ENCODE results near the gene ITGB2.

The ITGB2 gene

GRCh38 chr21:44881198-44881872, 39.4 kb downstream of the ITGB2 start:
- TF ChIP-seq EP300 (IDR thresholded peaks at IDR 0.05; ENCODE audit: borderline replicate concordance): peak; percentile 40; the same call in 1 of the 2 replicates
- no peak for TF ChIP-seq ZBTB7A (IDR thresholded peaks at IDR 0.05; ENCODE audit: low read depth)
- peak; percentile 66; the same call in 1 of the 2 replicates for TF ChIP-seq TCF12 (IDR thresholded peaks at IDR 0.05; ENCODE audit: low read depth)
- peak; percentile 75; the same call in 1 of the 2 replicates for TF ChIP-seq TEAD4 (IDR thresholded peaks at IDR 0.05)

- TF ChIP-seq TAF1 (IDR thresholded peaks at IDR 0.05; ENCODE audit: low read depth) (no peak), ZBTB7A (IDR thresholded peaks at IDR 0.05; ENCODE audit: low read depth) (no peak), CEBPB (IDR thresholded peaks at IDR 0.05) (no peak), REST (IDR thresholded peaks at IDR 0.05; ENCODE audit: low read depth) (no peak), CREB1 (IDR thresholded peaks at IDR 0.05; ENCODE audit: low read depth) (no peak), NFIC (IDR thresholded peaks at IDR 0.05) (no peak), TEAD4 (IDR thresholded peaks at IDR 0.05) (no peak), FOXM1 (IDR thresholded peaks at IDR 0.05; ENCODE audit: borderline replicate concordance, low read depth) (no peak), YY1 (IDR thresholded peaks at IDR 0.05; ENCODE audit: low read depth) (no peak), EGR1 (IDR thresholded peaks at IDR 0.05) (no peak)
- TF ChIP-seq, protein P1, sequence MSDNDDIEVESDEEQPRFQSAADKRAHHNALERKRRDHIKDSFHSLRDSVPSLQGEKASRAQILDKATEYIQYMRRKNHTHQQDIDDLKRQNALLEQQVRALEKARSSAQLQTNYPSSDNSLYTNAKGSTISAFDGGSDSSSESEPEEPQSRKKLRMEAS (IDR thresholded peaks at IDR 0.05): no peak
- TF ChIP-seq, protein P2, sequence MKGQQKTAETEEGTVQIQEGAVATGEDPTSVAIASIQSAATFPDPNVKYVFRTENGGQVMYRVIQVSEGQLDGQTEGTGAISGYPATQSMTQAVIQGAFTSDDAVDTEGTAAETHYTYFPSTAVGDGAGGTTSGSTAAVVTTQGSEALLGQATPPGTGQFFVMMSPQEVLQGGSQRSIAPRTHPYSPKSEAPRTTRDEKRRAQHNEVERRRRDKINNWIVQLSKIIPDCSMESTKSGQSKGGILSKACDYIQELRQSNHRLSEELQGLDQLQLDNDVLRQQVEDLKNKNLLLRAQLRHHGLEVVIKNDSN (IDR thresholded peaks at IDR 0.05): no peak
Observed at GRCh38 chr21:44880405-44881197, 40.1 kb downstream of the ITGB2 start.

GRCh38 chr21:44878053-44878982, 42.4 kb downstream of the ITGB2 start:
- TF ChIP-seq RAD21 (IDR thresholded peaks at IDR 0.05; ENCODE audit: low read depth) (no peak), REST (IDR thresholded peaks at IDR 0.05; ENCODE audit: low read depth) (no peak), TAF1 (IDR thresholded peaks at IDR 0.05; ENCODE audit: low read depth) (no peak), EP300 (IDR thresholded peaks at IDR 0.05; ENCODE audit: borderline replicate concordance) (no peak), CREB1 (IDR thresholded peaks at IDR 0.05; ENCODE audit: low read depth) (no peak), EGR1 (IDR thresholded peaks at IDR 0.05) (no peak)
- TF ChIP-seq, protein P1 (IDR thresholded peaks at IDR 0.05): no peak

DNA sequence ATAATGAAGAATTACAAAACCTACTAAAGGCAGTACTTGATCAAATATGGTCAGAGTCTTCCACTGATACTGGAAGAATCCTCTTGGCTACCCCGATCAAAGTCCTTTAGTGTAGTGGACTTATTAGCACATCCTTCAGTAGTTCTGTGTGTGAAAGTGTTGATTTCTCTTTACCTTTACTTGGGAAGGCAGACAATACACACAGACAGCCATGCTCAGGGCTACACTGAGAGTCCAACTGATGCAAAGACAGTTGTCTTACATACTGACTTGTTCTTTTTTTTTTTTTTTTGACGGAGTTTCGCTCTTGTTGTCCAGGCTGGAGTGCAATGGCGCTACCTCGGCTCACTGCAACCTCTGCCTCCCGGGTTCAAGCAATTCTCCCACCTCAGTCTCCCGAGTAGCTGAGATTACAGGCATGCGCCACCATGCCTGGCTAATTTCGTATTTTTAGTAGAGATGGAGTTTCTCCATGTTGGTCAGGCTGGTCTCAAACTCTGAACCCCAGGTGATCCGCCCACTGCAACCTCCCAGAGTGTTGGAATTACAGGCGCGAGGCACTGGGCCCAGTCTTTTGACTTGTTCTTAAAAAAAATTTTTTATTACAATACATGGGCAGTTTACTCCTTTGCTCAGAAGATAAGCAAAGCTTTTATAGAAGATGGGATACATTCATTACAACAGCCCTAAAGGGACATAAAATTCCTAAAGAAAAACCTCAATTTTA, 43.7 kb downstream of the ITGB2 start:
- TF ChIP-seq RAD21 (IDR thresholded peaks at IDR 0.05; ENCODE audit: low read depth) (no peak), TEAD4 (IDR thresholded peaks at IDR 0.05) (no peak), YY1 (IDR thresholded peaks at IDR 0.05; ENCODE audit: low read depth) (no peak)

DNA sequence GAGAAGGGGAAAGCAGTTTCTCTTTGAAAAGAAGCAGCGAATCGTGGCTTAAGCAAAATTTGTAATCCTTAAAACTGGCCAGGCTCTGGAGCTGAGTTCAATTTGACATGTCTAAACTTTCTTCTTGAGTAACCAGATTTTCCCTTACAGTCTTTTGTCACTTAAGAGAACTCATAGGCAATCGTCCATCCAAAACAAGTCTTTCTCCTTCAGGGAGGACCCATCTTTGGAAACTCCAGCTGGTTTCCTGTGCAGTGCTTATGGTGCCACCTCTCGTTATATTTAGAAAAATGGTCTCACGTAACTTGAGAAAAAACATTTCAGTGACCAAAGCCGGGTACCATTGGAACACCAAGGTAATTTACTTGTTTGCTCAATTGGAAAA, 45.4 kb downstream of the ITGB2 start:
- no peak for TF ChIP-seq EGR1 (IDR thresholded peaks at IDR 0.05)
- TF ChIP-seq TCF12 (IDR thresholded peaks at IDR 0.05; ENCODE audit: low read depth): no peak
- TF ChIP-seq, protein P1 (IDR thresholded peaks at IDR 0.05): no peak
- no peak for TF ChIP-seq YY1 (IDR thresholded peaks at IDR 0.05; ENCODE audit: low read depth)
- TF ChIP-seq REST (IDR thresholded peaks at IDR 0.05; ENCODE audit: low read depth): no peak
- no peak for TF ChIP-seq FOXM1 (IDR thresholded peaks at IDR 0.05; ENCODE audit: borderline replicate concordance, low read depth)
- TF ChIP-seq CEBPB (IDR thresholded peaks at IDR 0.05): no peak
- TF ChIP-seq ZBTB7A (IDR thresholded peaks at IDR 0.05; ENCODE audit: low read depth): no peak
- TF ChIP-seq TAF1 (IDR thresholded peaks at IDR 0.05; ENCODE audit: low read depth): no peak
- TF ChIP-seq, protein P2 (IDR thresholded peaks at IDR 0.05): no peak
- TF ChIP-seq NFIC (IDR thresholded peaks at IDR 0.05): no peak
- TF ChIP-seq RAD21 (IDR thresholded peaks at IDR 0.05; ENCODE audit: low read depth): no peak
- no peak for TF ChIP-seq CREB1 (IDR thresholded peaks at IDR 0.05; ENCODE audit: low read depth)
- TF ChIP-seq EP300 (IDR thresholded peaks at IDR 0.05; ENCODE audit: borderline replicate concordance): no peak
- TF ChIP-seq TEAD4 (IDR thresholded peaks at IDR 0.05): no peak

All from Ishikawa (cell line).